HG03025 (cell line): ENCODE data around the gene MUC5B.

ENCODE experiments used
- ATAC-seq: cut with Tn5 transposase; IDR thresholded peaks from one replicate; pipeline ENCODE4 v1.9.1; 2021; ENCODE audit warnings: mild to moderate bottlenecking, moderate library complexity; ENCODE audit not compliant: unreplicated experiment, low FRiP score

MUC5B gene

DNA sequence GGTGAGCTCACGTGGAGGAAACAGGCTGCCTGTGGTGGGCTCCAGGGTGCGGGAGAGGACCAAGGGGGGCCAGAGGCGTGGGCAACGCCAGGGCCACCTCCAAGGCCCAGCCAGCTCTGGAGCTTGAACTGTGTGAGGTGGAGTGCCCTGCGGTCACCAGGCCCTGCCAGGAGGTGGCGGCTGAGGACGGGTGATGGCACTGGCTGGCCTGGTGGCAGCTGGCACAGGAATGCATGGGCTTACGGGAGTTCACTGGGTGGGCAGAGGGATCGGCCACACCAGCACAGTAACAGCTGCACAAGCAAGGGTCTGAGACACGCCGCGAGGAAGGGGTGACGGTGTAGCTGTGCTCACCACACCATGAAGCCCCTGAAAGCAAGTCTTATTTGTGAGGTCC, 70.8 kb downstream of the MUC5B start:
- no peak for ATAC-seq

DNA sequence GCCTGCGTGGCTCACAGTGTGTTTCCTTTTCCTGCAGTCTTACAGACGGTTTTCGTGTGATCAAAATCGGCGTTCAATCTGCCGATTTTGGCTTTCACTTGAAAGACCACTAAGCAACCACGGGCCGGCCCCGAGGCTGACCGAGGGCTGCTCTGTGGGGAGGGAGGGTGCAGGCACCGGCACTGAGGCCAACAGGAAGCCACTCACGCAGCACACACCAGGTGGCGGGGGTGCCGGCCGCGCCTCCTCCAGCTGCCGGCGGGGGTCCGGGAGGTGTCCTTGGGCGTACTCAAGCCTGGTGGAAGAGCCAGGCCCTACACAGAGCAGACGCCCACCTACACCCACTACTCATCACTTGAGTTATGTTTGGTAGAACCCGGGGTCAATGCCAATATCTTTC, 72.2 kb downstream of the MUC5B start:
- no peak for ATAC-seq

DNA sequence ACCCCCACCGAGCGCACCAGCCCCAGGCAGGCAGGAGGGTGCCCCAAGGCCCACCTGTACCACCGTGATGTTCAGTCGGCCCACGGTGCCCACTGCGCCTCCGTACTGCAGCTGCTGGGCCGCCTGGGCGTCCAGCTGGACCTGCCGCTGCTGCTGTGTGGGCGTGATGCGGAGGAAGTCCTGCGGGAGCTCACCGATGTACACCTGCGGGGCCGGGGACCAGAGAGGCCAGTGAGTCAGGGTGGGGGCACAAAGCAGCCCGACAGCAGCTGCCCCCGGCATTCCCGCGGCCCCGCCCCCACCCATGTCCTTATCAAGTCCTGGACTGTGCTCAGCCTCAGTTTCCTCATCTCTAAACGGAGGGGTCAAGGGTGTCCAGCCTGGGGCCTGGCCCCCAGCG, 72.7 kb downstream of the MUC5B start:
- no peak for ATAC-seq

DNA sequence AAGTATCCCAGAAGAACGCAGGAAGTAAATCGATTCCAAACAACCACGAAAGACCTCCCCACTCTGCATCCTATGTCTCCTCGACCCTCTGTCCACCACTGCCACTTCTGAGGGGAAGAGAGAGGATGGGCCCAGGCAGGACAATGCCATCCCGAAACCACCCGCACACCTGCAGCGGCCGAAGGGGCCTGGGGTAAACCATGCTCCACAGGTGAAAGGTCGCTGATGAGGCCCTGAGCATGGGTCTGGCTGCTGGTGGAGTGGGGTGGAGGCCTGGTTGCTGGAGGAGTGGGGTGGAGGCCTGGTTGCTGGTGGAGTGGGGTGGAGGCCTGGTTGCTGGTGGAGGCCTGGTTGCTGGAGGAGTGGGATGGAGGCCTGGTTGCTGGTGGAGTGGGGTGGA, 73.4 kb downstream of the MUC5B start:
- ATAC-seq, result no peak

DNA sequence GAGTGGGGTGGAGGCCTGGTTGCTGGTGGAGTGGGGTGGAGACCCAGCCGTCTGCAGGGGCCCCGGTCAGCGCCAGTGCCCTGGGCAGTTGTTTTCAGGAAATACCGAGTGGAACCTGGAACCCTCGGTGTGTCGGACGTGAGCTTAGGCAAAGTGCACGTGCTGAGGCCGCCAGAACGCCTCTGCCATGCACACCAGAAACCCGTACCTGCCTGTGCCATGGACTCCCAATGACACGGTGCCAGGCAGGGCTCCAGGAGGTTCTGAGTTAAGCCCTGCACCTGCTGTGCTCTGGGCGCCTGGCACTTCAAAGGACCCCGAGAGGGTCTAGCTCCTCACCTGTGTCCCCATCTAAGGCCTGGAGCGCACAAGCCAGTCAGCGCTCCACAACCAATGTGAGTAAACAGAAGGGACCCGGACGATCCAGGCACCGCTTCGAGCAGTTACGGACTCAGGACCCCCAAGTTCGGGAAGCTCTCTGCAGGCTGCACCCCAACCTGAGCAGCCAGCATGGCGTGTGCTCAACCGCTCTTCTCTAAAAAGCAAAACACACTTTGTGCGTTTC, 74.2 kb downstream of the MUC5B start:
- no peak for ATAC-seq

DNA sequence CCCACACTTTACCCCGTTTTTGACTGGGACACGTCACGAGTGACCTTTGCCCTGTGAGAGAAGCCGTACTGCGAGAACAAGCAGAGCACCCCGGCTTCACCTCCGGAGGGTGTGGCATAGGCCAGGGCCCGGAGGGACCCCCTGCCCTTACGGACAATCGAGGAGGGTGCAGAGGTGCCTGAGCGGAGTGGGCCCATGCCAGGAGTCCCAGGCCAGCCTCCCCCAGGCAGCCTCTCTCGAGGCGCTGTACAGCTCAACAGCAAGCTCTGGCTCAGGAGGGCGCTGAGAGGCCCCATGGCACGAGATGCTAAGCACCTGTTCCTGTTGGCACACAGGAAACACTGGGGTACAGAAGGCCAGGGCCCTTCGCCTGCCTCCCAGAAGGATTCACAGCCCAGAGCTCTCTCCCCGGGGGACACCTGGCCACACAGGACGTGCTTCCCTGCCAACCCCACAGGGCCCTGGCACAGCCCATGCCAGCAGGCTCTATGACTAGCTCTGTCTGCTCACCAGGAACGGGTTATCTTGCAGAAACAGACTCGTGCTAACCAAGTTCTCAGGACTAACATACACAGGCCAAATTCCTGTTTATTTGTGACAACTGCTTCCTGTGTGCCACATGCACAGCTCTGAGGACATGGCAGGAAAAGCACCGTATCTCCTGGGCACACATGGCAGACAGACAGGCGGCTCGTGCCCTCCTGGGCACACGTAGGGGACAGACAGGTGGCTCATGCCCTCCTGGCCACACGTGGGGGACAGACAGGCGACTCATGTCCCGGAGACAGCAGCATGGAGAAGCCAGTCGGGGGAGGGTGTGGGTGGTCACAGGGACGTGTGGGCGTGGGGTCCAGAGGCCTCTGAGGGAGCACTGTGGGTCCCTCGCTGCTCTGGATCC, 75.0 kb downstream of the MUC5B start:
- ATAC-seq, result no peak

DNA sequence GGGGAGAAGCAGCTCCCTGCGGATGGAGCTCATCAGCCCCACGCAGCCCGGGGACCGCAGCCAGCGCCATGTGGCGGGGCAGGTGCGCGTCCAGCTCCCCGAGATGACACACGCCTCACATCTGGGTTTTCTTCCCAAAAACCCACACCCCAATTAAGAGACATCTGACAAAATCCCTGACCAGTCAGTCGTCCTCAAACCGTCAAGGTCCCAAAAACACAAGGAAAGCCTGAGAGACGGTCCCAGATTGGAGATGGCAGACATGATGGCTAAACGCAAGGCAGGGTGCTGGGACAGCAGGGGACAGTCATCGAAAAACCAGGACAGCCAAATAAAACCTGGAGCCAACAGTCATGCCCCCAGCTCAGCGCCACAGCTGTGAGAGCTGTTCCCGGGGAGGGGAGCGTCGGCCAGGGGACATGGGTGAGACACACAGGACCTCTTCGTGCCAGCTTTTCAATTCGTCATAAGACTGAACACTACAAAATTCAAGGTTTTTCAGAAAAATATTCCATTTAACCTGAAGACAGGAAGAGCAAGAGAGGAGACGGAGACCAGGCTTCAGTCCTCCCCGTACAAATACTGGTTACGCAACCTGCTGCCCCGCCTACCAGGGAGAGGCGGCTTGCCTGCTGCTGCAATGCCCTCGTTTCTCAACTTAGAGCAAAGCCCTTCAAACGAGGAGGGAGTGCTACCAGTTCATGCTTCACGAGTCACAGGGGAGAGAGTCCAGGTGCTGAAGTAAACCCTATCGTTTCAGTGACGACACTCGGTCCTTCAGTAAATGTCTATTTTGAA, 76.0 kb downstream of the MUC5B start:
- no peak for ATAC-seq

DNA sequence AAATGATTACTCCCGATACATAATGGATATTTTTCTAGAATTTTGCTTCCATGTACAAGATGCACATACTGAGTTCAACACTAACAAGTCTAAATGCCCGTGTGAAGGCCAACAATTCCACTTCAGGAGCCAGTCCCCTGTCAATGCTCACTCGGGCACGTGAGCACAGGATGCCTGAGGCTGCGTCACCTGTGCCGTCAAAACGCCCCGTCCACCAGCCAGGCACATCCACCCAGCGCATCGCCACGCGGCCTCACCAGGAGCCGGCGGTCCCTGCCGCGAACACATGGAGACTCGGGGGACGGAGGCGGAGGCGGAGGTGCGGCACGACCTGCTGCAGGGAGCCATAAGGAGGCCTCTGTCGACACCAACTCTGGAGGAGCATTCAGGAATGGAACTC, 76.8 kb downstream of the MUC5B start:
- no peak for ATAC-seq

DNA sequence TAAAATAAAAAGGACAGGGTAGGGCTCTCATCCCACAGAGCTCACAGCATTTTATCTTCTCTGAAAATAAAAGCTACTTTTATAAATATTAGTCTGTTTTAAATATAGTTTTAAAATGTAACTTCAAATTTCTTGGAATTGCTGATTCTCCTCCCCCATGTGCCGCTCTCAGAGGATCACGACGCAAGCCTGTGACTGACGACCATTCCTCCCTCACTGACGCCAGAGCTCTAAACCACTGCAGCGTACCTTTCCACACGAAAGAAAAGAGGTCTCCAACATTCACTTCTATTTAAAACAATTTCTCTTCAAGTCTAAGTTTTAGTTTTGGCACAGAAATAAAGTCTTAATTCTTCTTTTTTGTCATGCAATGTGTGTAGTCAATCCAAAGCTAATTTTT, 77.3 kb downstream of the MUC5B start:
- ATAC-seq, result no peak

DNA sequence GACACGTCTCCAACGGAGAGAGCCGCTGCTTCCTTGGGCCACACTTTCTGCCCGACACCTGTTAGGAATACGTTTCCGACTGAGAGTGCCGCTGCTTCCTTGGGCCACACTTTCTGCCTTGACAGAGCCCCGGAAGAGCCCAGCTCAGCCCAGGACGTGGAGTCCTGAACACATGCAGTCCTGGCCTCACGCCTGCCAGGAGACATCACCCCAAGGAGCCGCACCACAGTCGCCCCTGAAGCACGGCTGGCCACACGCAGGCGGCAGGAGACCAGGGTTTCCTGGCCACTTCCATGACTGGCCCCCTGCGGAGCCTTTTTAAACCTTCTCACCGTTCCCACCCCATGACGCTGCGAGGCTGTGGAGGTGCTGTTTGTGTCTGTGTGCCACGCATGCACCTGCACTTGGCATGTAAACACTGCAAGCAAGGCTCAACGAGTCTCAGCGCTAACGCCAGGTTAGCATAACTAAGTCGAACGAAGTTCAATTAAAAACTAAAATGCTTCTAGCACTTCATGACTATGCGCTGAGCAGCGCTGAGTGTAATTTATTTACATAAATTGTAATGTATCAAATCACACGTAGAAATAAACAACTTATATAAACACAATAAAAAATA, 77.8 kb downstream of the MUC5B start:
- ATAC-seq, result no peak

DNA sequence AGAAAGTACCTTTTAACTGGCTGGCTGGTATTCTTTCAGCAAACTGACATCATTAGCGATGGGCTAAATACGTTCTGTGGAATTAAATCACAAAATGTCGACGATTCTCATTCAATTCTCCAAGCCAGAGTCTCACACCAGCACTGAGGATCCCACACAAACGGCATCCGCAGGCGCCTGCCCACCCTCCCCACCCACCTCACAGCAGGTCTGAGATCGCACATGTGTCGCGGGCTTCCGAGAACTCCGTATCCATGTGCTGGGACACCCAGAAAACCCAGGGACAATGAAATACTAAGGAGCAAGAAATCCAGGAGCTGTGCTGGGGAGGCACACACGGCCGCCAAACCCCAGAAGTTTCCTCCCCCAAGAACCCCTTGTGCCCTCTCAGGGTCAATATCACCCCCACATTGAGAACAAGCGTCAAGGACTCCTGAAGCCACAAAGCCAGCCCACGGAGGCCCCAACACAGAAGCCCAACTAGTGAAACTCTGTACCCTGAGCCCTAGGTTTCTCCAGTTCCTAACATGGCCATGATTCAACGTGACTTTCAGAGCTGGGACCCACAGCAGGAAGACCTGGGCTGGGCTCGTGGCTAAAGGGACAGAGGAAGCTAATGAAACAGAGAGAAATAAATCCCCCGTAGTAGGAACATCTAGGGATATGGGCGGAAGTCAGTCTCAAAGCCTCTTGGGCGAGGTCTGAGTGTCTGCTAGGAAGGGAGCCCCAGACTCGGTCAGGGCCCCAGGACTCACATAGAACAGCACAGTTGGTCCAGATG, 78.5 kb downstream of the MUC5B start:
- ATAC-seq, result no peak

DNA sequence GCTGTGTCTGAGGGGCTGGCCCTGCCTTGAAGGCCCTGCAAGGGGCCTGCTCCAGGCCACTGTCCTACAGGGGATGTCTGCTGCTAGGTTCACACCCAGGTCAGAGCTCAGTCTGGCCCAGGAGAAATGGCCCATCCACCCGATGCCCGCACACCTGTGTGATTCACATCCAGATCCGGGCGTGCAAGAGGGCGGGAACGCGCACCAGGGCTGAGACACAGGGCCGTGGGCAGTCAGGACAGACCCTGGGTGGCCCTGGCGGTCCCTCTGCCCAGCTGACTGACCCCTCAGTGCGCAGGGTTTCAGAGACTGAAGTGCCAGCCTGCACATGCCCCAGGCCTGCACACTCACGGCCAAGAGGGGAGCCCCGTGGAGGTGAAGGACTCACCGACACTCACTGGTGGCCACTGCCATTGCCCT, 79.2 kb downstream of the MUC5B start:
- no peak for ATAC-seq

DNA sequence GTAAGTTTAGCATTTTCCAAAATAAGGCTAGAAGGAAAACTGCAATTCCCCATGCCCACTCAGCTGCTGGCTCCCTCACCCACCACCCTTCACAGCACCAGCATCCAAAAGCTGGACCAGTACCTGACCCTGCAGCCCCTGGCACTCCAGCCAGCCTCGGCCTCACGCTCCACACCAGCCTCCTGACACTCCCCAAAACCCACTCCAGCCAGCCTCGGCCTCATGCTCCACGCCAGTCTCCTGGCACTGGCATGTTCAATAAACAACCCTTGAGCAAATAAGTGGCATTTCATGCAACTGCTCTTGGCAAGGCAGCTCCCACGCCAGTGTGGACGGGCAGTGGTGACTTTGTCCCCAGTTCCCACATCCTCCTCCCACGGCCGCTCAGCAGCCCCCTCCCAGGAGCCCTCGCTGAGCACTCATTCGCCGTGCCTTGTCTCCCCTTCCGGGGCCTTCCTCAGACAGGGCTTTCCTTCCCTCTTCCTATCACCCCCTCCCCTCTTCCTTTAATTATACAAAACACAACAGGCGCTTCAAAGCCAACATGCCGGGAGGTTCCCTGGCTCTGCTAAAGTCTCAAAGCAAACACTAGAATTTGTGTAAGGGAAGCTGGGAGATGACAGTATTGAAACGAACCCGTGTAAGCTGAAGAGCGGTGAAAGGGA, 79.7 kb downstream of the MUC5B start:
- ATAC-seq, result no peak

DNA sequence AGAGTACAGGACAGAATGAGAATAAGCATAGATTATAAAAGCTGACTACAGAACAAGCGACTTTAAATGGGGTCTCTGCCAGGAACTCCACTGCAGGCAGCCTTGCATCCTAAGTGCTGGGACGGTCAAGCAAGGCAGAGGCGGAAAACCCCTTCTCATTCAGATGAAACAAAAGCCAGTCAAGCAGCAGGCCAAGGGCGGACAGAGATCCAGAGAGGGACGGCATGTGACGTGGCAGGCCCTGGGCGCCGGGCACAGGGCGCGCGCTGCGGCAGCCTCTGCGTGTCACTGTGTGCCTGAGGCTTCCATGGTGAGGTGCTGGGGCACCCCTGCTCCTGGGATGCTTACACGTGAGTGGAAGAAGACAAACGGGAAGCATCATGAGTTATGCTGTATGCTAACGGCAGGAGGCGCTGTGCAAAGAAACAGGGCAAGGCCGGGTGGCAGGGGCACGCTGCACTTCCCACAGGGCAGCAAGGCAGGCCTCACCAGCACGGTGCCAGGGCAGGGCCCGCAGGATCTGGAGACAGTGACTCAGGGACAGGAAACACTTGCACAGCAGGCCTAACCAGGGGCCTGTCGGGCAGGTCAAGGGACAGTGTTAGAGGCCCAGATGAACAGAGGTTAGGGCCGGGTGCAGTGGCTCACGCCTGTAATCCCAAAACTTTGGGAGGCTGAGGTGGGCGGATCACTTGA, 80.4 kb downstream of the MUC5B start:
- ATAC-seq, result no peak

DNA sequence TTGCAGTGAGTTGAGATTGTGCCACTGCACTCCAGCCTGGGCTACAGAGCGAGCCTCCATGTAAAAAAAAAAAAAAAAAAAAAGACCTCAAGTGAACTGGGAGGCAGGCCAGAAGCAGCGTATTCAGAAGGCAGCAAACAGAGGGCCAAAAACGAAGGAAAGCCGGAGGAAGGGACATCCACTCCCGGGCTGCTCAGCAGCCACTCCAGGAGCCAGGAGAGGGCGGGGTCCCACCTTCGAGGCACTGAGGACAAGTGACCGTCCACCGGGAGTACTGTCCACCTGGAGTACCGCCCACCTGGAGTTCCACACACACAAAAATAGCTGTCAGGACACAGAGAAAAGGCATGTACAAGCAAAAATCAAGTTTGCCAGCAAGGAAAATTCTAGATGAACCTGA, 81.1 kb downstream of the MUC5B start:
- no peak for ATAC-seq

DNA sequence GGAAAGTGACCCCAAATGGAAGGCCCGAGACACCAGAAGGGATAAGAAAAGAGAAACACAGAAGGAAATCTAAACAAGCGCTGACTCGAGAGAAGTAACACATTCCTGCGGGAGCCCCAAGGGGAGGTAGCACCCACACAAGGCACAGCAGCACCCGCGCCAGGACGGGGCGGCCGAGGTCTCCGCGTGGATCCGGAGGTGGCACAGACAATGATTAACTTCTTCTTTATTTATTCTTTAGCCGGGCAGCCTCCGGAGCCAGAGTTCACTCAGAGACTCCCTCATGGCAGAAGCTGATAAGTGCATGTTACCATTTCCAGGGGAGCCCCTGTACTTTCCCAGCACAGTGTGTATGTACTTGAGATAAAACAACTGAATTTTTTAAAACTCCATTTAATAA, 81.5 kb downstream of the MUC5B start:
- ATAC-seq, result no peak

DNA sequence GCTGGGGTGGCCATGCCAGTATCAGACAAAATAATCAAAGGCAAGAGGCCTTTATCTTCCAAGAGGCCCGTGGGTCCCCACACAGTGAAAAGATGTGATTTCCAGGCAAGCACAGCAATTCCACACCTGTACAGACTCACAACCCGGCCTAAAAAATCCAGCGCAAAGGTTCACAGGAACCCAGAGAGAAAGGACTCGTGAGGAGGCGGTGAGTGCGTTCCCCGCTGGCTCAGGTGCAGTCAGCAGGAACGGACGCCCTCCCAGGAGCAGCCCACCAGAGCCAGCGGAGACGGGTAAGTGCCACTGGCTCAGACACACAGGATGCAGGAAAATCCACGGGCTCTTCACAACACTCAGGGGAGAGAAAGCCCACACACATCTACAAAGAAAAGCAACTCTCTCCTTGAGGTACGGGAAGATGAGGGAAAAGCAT, 82.2 kb downstream of the MUC5B start:
- no peak for ATAC-seq

DNA sequence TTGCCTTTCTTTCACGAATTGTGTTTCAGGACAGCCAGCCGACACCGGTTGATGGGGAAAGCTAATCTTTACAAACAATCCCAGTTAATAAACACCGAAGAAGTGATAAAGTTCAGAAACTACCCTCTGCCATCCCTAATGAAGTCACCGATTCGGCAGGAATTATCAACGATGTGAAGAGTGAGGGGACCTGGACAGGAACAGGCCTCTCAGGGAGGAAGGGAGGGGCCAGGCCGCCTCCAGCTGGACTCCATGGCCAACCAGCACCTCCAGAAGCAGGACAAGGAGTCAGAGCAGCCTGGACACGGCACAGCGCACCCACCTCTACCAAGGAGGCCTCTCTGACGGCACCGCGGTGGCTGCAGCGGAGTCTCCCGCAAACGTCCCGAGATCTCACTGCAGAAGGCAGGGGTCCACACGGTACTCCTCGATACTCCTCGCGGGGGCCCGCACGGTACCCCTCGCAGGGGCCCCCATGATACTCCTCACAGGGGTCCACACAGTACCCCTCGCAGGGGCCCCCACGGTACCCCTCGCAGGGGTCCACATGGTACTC, 82.7 kb downstream of the MUC5B start:
- no peak for ATAC-seq
